Measurements from ENCODE around the gene PNKP.

DNA sequence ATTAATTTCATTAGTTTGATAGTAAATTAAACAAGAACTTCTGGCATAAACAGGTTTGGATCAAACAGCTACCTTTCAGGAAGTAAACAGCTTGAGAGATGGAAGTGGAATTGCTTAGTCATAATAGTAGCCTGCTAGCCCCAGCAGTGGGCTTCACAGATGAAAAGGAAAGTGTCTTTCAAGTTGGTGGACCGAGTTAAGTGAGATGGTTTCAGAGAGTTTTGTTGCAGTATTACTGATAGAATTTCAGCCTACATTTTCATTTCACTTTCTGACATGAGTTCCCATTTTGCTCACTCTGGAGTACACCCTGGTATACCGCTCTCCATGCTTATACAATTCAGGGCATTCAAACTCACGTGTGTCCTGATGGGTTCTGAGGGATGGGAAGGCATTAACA lies 18.4 kb downstream of the PNKP start:
- TF ChIP-seq, protein P1, sequence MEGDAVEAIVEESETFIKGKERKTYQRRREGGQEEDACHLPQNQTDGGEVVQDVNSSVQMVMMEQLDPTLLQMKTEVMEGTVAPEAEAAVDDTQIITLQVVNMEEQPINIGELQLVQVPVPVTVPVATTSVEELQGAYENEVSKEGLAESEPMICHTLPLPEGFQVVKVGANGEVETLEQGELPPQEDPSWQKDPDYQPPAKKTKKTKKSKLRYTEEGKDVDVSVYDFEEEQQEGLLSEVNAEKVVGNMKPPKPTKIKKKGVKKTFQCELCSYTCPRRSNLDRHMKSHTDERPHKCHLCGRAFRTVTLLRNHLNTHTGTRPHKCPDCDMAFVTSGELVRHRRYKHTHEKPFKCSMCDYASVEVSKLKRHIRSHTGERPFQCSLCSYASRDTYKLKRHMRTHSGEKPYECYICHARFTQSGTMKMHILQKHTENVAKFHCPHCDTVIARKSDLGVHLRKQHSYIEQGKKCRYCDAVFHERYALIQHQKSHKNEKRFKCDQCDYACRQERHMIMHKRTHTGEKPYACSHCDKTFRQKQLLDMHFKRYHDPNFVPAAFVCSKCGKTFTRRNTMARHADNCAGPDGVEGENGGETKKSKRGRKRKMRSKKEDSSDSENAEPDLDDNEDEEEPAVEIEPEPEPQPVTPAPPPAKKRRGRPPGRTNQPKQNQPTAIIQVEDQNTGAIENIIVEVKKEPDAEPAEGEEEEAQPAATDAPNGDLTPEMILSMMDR (conservative IDR thresholded peaks at IDR 0.05; ENCODE audit: low read depth, low read length) = no peak
- TF ChIP-seq EZH2 (IDR thresholded peaks at IDR 0.05; ENCODE audit: borderline replicate concordance, low read depth, low read length, poor library complexity, severe bottlenecking) = no peak
